HepG2 (cell line): Measurements from ENCODE around the gene ACTR1B. TPM values are rescaled to one million over a fixed set of nuclear protein-coding genes. Genes with fewer than 3 reads are reported as not detected.

Experiments used
- ATAC-seq: fragments of 200-7000 bp; cut with Tn5 transposase; 3 replicates; pipeline ENCODE4 v1.9.1; 2020; ENCODE audit warnings: mild to moderate bottlenecking, moderate library complexity
- BruUV-seq: library from RNA; stranded (reverse); fragments of 400-500 nt; replicated peaks from 2 replicates; lab custom pipeline; 2021; lab: Mats Ljungman, UMichigan
- CTCF ChIA-PET: fragments of 300-600 bp; formaldehyde crosslinking; extraction: SDS; loops from one replicate; lab custom pipeline; 2021; ENCODE audit warnings: low total read pairs, inconsistent platforms, low intra/inter-chr PET ratio; lab: Yijun Ruan, JAX
- POLR2A ChIA-PET: fragments of 350-600 bp; sonication (Branson Sonifier 250); formaldehyde crosslinking; loops from one replicate; lab custom pipeline; 2020; ENCODE audit warnings: antibody characterized with exemption, inconsistent platforms; lab: Yijun Ruan, JAX
- DNase-seq: peaks from one replicate; pipeline ENCODE4 v3.0.0-alpha.2; 2015; ENCODE audit warnings: low spot score
- FAIRE-seq: peaks from 3 replicates; lab custom pipeline; 2011; peaks lifted over from hg19 to GRCh38; lab: Jason Lieb, UNC
- H2AFZ ChIP-seq: one replicate; pipeline ENCODE4 v1.6.1; 2011; ENCODE audit warnings: low read length, inconsistent platforms
- H3K27ac ChIP-seq: fragments of 300-600 bp; 3 replicates; pipeline ENCODE4 v1.8.0; 2011; ENCODE audit warnings: mixed run types, mild to moderate bottlenecking, mixed read lengths, low read length, inconsistent platforms; ENCODE audit not compliant: insufficient read depth; ENCODE audit errors: extremely low read length
- H3K27me3 ChIP-seq, 2 experiments: fragments of 200-600 bp in 1 of 2; 2 replicates in 1 of 2; 3 replicates in 1 of 2; pipeline versions ENCODE4 v1.6.0 to v1.8.0; 2011; ENCODE audit warnings: low read length in 2 of 2, mild to moderate bottlenecking in 2 of 2, moderate library complexity in 2 of 2, inconsistent platforms in 1 of 2; ENCODE audit not compliant: insufficient read depth in 2 of 2, control insufficient read depth in 1 of 2
- H3K36me3 ChIP-seq, 2 experiments: fragments of 200-600 bp in 1 of 2; replicated peaks in 1 of 2; 2 replicates in 1 of 2; 3 replicates in 1 of 2; pipeline versions ENCODE4 v1.5.1 to v1.8.0; 2011; ENCODE audit warnings: low read length in 2 of 2, inconsistent platforms in 1 of 2; ENCODE audit not compliant: insufficient read depth in 2 of 2, control insufficient read depth in 1 of 2
- H3K4me1 ChIP-seq: 2 replicates; pipeline ENCODE4 v1.5.1; 2012; ENCODE audit warnings: low read length, inconsistent platforms; ENCODE audit not compliant: insufficient read depth
- H3K4me2 ChIP-seq: 2 replicates; pipeline ENCODE4 v1.6.0; 2011; ENCODE audit warnings: low read depth, low read length, inconsistent platforms
- H3K4me3 ChIP-seq, 3 experiments: fragments of 200-600 bp in 1 of 3; sonication (generic), shearing (Covaris generic) in 1 of 3; replicated peaks in 1 of 3; 2 replicates each; pipeline ENCODE4 v1.5.1; 2011 to 2016; ENCODE audit warnings: low read length in 3 of 3, inconsistent platforms in 2 of 3, low read depth in 2 of 3, mild to moderate bottlenecking in 2 of 3, control low read depth in 1 of 3, mixed read lengths in 1 of 3; ENCODE audit not compliant: insufficient read depth in 1 of 3
- H3K79me2 ChIP-seq: one replicate; pipeline ENCODE4 v1.6.1; 2011; ENCODE audit warnings: low read length, inconsistent platforms; ENCODE audit not compliant: insufficient read depth
- H3K9ac ChIP-seq: 2 replicates; pipeline ENCODE4 v1.6.0; 2011; ENCODE audit warnings: mild to moderate bottlenecking, low read depth, low read length, inconsistent platforms; ENCODE audit not compliant: insufficient read depth
- H3K9me3 ChIP-seq: 2 replicates; pipeline ENCODE4 v1.5.1; 2012; ENCODE audit warnings: mild to moderate bottlenecking, low read length
- H4K20me1 ChIP-seq: 2 replicates; pipeline ENCODE4 v1.6.0; 2011; ENCODE audit warnings: inconsistent platforms, mild to moderate bottlenecking, low read length, moderate library complexity; ENCODE audit not compliant: insufficient read depth
- HMGXB3 ChIP-seq: sonication (generic); formaldehyde crosslinking; IDR thresholded peaks from 2 replicates; pipeline ENCODE4 v1.4.0; 2020; ENCODE audit warnings: missing genetic modification reagents, borderline replicate concordance
- WGBS: methylation state at CpG from one replicate; pipeline ENCODE4 v1.1.6; 2017; ENCODE audit warnings: low lambda C conversion rate; 5-methylcytosine and 5-hydroxymethylcytosine counted together
- in situ Hi-C: cut with HindIII; loops from 2 replicates; pipeline ENCODE4 v1.10.0; 2017; ENCODE audit warnings: low pct_unique_long_range_greater_than_20kb; ENCODE audit not compliant: extremely low pct_ligation_motif_present
- intact Hi-C: fragments of 100-400 bp; cut with micrococcal nuclease; formaldehyde crosslinking; loops from one replicate; pipeline ENCODE4 v1.10.0; 2022; ENCODE audit not compliant: unreplicated experiment
- polyA plus RNA-seq, 8 experiments: library from polyadenylated mRNA; depleted of rRNA in 3 of 8; stranded (reverse) in 7 of 8; unstranded in 1 of 8; fragments of >200 nt; fragmentation: Illumina TruSeq in 4 of 8; extraction: Trizol in 4 of 8; gene quantifications; 2 replicates each; pipeline versions ENCODE4 v1.2.1 to v1.2.3, GENCODE V29; 2011 to 2016; ENCODE audit warnings: low read depth in 4 of 8, missing spikeins in 1 of 8, mixed read lengths in 1 of 8; ENCODE audit not compliant: insufficient read depth in 1 of 8
- total RNA-seq, 5 experiments: library from RNA; depleted of rRNA; stranded (reverse); fragments of >200 nt; fragmentation: Illumina TruSeq; extraction: Trizol; gene quantifications; 2 replicates each; pipeline ENCODE4 v1.2.3, GENCODE V29; 2016; ENCODE audit warnings: low read depth in 1 of 5

ACTR1B gene
- total and polyA plus RNA-seq, 2 of the 13 experiments (the other 11 are each of a cell fraction or from before 2014, with no cell fraction given), result 61.7 to 76.7 TPM

GRCh38 chr2:97656905-97657587, 6.8 kb downstream of the ACTR1B start:
- Histone ChIP-seq H3K27ac (no peak overlapping the region), H3K4me2 (no peak overlapping the region), H3K36me3 (peaks cover 20 to 41% of the 10 kb centered on the region in 2 experiments), H3K4me3 (no peak overlapping the region), H3K27me3 (no peaks in the 10 kb centered on the region), H3K9me3 (peaks cover 8% of the 10 kb centered on the region; the same call in 1 of the 2 replicates), H4K20me1 (peaks cover 7% of the 10 kb centered on the region; the same call in 1 of the 2 replicates), H3K4me1 (peaks cover 12% of the 10 kb centered on the region), H3K79me2 (peaks cover 7% of the 10 kb centered on the region), H2AFZ (no peak overlapping the region), H3K9ac (no peak overlapping the region)
- in situ Hi-C loops, result loop anchor here (25.0 kb wide), 1 partner anchor 1595 kb away; no protein-coding TSS in a partner anchor
- ChIA-PET CTCF (no interaction called here), POLR2A (interaction anchor here (4.5 kb wide), 1 partner anchor 11 kb away, joined by 35 read pairs; the partner anchor contains the start of gene COX5B)
- no TSS peak for BruUV-seq
- ATAC-seq (no peak), DNase-seq (no peak), FAIRE-seq (no peak)
- TF ChIP-seq HMGXB3 (CRISPR knock-in tag), result no peak
- intact Hi-C loops, result no loop called here
- WGBS, result 93% methylated on average over 13 of the region's 15 CpGs
